ENCODE results near the gene AP3B2. TPM values are rescaled to one million over a fixed set of nuclear protein-coding genes. Genes with fewer than 3 reads are reported as not detected.
A peak's percentile ranks its signal among the peaks of the same experiment; 100 is the strongest.

The AP3B2 gene
- total and polyA plus RNA-seq, 4 donors: 0.10 to 0.33 TPM; not detected in 2

- Histone ChIP-seq H3K9me3 (ENCODE audit: control insufficient read depth in 4 of 4, low read length in 3 of 4) (no peaks in the 10 kb centered on the region), H3K27ac (ENCODE audit: low read depth in 1 of 2, low read length in 2 of 2) (no peak overlapping the region), H3K9ac (ENCODE audit: low read depth in 1 of 2, low read length in 2 of 2) (no peak overlapping the region), H3K36me3 (ENCODE audit: control insufficient read depth in 4 of 4, insufficient read depth in 3 of 4, low read depth in 1 of 4, low read length in 3 of 4) (no peaks in the 10 kb centered on the region), H3K4me3 (ENCODE audit: low read depth in 1 of 3, low read length in 3 of 3) (no peak overlapping the region), H3K4me1 (ENCODE audit: control insufficient read depth in 4 of 4, insufficient read depth in 4 of 4, low read length in 3 of 4) (peaks cover 4 to 16% (median 10%) of the 10 kb centered on the region in 4 donors), H3K27me3 (ENCODE audit: control insufficient read depth in 4 of 4, insufficient read depth in 4 of 4, low read length in 3 of 4) (peaks cover 1 to 16% (median 7%) of the 10 kb centered on the region in 4 donors)
- WGBS: 79% methylated on average over 11 of the region's 11 CpGs
- TF ChIP-seq ATF3 (IDR thresholded peaks at IDR 0.05) (no peak), HNF4G (IDR thresholded peaks at IDR 0.05) (no peak), SP1 (IDR thresholded peaks at IDR 0.05) (no peak), EGR1 (IDR thresholded peaks at IDR 0.05; ENCODE audit: low read depth in 2 of 2) (no peak), FOXA2 (IDR thresholded peaks at IDR 0.05) (no peak), GABPA (IDR thresholded peaks at IDR 0.05 in 1 of 2, conservative IDR thresholded peaks at IDR 0.05 in 1 of 2) (no peak), RAD21 (IDR thresholded peaks at IDR 0.05) (no peak), JUND (IDR thresholded peaks at IDR 0.05) (no peak), HNF4A (conservative IDR thresholded peaks at IDR 0.05) (no peak), RXRA (IDR thresholded peaks at IDR 0.05) (no peak), CTCF (IDR thresholded peaks at IDR 0.05; ENCODE audit: low read depth, low read length, missing input control) (no peak), MAX (IDR thresholded peaks at IDR 0.05) (no peak), FOXA1 (IDR thresholded peaks at IDR 0.05) (no peak), YY1 (IDR thresholded peaks at IDR 0.05) (no peak)
- DNase-seq (ENCODE audit: low spot score): no peak
Measured at GRCh38 chr15:82649226-82649999, 60.3 kb downstream of the AP3B2 start.

GRCh38 chr15:82648257-82649103 lies 61.2 kb downstream of the AP3B2 start:
- H3K36me3 ChIP-seq (ENCODE audit: control insufficient read depth in 4 of 4, insufficient read depth in 3 of 4, low read depth in 1 of 4, low read length in 3 of 4): no peaks in the 10 kb centered on the region
- no peaks in the 10 kb centered on the region for H3K9me3 ChIP-seq (ENCODE audit: control insufficient read depth in 4 of 4, low read length in 3 of 4)
- peaks cover 4 to 16% (median 10%) of the 10 kb centered on the region in 4 donors for H3K4me1 ChIP-seq (ENCODE audit: control insufficient read depth in 4 of 4, insufficient read depth in 4 of 4, low read length in 3 of 4)
- no peak for DNase-seq (ENCODE audit: low spot score)
- TF ChIP-seq MAX (IDR thresholded peaks at IDR 0.05) (no peak), YY1 (IDR thresholded peaks at IDR 0.05) (no peak), FOXA2 (IDR thresholded peaks at IDR 0.05) (no peak), NR2F2 (IDR thresholded peaks at IDR 0.05) (no peak), ATF3 (IDR thresholded peaks at IDR 0.05) (no peak)
- peak overlapping the region in 1 of 3 donors; percentile 55 for H3K4me3 ChIP-seq (ENCODE audit: low read depth in 1 of 3, low read length in 3 of 3)
- WGBS: 22% methylated on average over 41 of the region's 41 CpGs
- no peak overlapping the region for H3K9ac ChIP-seq (ENCODE audit: low read depth in 1 of 2, low read length in 2 of 2)
- H3K27ac ChIP-seq (ENCODE audit: low read depth in 1 of 2, low read length in 2 of 2): no peak overlapping the region
- H3K27me3 ChIP-seq (ENCODE audit: control insufficient read depth in 4 of 4, insufficient read depth in 4 of 4, low read length in 3 of 4): peaks cover 1 to 16% (median 9%) of the 10 kb centered on the region in 4 donors

All from liver (tissue), 9 donors.